Measurements from ENCODE around the gene DPP10.
A peak's percentile ranks its signal among the peaks of the same experiment; 100 is the strongest.
"Not testable (repeated sequence)": the region's sequence is repeated elsewhere in the genome, so short reads cannot be mapped to it uniquely, and the experiment has no call there.

DPP10 gene

DNA sequence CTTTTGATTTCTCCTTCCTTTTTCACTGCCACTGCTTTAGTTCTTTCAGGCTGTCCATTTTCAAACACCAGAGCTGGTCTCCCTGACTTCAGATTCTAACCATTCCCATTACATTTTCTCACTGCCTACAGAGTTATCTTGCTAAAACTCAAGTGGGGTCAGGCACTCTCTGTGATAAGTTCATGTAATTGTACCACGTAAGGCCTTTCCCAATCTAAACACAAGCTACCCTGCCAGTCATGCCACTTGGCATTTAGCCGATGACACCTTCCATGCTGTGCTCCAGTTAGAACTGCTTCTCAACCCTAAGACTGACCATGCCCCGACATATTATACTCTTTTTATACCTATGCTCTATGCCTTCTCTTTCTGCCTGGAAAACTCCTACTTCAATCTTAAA is 592.4 kb downstream of the DPP10 start:
- DNase-seq = no peak

DNA sequence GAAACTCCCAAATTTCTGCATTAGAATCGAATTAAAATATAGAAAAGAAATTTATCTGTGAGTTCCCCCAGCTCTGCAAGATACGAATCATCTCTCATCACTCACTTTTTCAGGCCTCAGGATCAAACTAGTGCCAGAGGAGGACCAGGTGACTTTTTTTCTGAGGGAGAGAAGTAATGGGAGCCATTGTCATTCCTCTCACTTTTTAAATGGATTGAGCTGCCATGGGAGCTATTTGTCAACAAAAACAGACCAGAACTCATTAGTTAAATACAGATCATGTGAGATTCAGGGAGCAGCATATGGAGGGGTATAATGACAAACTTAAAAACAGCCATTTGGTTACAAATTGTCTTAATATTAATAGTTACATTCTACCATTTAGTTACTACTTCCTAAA is 594.4 kb downstream of the DPP10 start:
- no peak for DNase-seq

DNA sequence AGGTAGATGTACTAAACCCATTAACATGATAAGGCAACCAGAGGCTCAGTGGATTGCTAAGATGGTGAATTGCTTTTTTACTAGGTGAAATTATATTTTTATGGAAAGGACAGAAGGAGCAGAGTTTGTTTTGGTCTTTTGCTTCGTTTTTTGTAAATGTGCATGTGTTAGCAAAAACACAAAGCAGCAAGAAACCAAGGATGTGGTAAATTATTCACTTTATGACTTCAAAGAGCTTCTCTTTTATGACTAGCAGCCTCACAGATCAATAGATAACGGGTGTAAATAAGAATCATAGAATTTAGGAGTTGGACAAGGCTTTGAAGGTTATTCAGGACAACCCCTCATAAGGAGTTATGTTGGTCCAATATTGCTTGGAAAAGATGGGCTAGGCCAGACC is 615.0 kb downstream of the DPP10 start:
- DNase-seq = no peak

DNA sequence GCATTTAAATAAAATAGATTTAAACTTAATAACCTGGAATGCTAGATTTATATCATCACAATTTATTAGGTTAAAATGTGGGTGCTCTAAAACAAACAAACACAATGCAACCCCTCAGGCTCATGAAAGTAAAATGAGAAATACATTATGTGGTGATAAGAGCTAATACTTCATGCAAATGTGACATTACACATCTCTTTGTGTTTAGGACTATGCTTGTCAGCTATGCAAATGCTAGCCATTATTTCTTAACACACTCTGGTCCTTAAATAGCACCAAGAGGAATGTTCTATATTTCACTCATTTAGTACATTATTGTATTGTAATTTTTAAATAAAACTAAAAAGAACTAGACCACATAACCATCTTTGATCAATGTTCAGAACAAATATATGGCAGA is 627.6 kb downstream of the DPP10 start:
- DNase-seq = no peak

DNA sequence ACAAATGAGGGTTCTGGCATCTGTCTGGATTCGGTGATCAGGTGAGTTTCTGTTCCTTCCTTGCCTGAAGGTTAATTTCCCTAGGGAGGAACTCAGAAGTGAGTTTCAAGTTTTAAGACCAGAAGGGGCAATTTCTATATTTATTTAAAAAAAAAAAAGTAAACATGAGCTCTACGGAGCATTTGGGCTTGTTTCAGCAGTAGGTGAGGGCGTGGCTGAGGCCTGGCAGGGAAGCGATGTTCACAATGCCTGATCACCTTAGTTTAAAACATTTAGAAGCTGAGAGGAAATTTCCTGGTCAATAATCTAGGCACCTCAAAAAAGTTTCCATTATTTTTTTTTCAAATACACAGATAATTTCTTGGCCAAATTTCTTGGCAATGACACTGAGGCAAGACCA is 629.1 kb downstream of the DPP10 start:
- no peak for DNase-seq

DNA sequence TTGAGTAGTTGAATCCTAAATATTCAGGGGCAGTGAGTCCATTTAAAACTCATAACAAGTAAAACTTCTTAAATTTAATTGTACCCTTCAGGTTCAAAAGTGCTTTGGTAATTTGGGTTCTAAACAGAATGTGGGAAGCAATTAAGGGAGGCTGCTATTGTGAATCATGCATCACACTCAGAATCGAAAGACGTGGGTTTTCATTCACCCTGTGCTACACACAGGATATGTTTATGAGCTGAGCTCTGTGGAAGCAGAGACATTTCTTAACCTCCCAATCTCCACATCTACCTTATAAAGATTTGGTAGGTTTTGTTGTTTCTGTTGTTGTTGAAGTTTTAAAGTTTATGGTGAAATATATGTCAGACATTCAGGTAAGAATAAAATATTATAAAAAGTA is 633.4 kb downstream of the DPP10 start:
- DNase-seq = no peak

DNA sequence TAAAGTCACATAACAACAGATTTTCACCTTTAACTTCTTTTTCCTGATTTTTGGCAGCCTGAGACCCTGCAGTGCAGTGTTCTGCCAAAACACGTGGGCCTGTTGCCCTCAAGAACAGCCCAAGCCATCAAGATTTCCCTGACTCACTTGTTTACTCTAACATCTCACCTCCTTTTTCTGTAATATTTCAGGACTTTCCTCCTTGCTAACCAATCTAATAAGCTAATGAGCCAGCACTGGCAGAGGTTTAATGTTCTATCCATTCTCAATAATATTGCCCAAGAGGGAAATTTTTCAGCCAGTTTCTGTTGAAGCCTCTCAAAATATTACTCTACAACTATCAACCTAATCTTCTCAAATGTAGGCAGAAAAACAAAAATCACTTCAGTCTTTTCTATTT is 635.2 kb downstream of the DPP10 start:
- DNase-seq = no peak

DNA sequence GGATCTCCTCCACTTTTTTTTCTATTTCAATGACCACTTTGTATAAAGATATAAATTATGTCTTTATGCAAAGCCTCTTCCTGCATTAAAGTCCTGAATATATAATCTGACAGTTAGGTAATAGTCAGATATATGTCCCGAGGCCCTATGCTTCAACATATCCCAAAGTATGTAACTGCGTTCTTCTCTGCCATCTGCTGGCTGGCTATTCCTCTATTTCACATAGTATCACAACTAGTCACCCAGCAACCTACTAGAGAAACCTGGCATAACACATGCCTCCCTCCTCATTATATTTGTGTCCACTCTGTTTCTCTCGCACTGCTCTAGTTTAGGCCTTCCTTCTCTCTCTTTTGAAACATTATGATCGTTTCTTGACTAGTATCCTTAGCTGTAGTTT is 640.8 kb downstream of the DPP10 start:
- peak; percentile 3 for DNase-seq

DNA sequence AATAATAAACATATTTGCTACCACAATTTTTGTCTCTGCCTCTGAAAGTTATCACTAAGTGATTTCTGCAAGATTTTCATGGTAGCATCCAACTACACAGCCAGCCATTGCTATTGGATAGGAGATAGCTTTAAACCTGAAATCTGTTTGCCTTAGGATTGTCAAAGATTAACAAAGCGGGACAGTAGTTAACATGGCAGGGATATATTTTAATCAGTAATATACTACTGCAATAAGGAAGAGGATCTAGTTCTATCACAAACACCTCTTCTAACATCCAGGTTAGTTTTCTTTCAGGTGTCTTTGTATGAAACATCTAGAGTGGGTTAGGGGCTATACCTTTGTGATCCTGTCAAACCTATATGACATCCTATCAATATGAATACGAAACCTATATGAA is 641.3 kb downstream of the DPP10 start:
- no peak for DNase-seq

DNA sequence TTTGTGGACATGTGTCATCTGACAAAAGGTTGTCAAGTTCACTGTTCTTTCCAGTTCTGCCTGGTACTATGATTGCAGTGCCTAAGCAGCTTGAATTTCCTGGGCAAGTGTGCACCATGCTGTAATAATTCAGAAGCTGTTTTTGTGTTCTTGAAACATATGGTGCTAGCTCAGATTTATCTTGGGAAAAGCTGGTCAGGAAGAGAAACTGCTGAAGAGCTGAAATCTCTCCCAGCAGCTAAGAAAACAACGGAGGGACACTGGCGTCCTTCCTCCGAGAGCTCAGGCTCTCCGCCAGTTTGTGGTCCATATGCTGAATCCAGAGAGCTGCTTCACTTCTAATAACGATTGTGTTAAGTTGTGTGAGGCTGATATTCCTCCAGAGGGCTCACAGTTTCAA is 642.0 kb downstream of the DPP10 start:
- DNase-seq = no peak

DNA sequence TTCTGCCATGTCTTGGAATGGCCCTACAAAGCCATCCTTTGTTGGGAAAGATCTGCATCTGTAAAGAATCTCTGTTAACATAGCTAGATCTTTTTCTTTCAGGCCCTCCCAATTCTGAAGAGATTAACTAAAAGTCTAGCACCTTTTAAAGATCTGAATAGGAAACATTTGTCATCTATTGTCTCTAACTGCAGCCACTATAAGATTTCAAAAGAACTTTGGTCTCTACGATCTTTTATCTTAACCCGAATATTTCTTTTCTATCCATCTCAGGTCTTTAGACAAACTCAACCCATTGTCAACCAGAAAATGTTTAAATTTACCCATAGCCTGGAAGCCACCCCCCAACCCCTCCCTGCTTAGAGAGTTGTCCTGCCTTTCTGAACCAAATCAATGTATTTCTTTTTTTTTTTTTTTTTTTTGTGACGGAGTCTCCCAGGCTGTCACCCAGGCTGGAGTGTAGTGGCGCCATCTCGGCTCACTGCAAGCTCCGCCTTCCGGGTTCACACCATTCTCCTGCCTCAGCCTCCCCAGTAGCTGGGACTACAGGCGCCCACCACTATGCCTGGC is 643.7 kb downstream of the DPP10 start:
- not testable (repeated sequence) for DNase-seq

DNA sequence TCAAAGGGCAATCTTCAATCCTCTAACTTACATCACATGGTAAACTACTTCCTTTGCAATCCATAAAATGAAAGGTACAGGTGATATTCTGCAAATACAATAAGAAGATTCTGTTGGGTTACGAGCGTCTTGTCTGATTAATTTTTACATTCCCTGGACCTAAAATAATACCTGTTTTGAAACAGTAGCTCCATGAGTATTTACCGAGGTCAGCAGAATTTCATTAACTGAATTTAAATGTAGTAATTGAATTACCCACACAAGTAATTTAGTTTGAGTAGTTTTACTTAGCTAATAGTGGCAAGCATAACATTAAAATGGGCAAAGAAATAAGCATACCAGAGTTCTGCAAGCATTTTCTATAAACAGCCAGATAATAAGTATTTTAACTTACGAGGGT is 652.0 kb downstream of the DPP10 start:
- DNase-seq = no peak

DNA sequence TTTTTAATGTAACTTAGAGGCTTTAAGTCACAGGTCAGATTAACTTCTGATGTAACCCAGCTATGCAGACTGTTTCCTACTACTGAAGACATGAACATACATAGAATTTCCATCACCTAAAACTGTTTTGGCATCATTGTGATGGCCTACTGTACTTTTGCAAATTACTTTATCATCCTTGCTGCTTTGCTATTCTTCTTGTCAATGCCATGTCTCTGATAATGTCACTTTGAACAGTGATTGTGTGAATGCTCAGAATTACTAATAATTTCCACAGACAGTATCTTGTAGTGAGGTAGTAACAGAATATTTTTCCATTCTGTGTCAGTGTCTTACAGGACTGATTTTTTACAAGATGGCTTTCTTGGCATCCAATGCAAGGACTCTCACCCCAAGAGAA is 663.5 kb downstream of the DPP10 start:
- no peak for DNase-seq

DNA sequence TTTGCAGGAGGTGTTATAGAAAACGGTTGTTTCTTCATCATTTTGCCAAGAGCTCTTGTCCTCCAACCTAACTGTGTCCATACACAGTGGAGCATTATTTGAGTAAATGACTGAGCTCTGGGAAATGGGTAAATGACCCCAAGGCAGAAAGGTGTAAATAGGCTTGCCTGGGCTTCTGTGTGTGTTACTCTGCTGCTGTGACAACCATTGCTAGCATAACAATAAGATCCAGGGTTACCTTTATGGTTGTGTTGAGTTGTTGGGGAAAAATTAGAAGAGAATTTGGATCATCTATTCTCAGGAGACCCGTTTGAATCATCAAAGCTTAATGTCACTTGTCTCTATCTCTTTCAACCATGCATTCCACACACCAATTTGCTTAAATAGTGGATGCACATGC is 672.7 kb downstream of the DPP10 start:
- DNase-seq = no peak

DNA sequence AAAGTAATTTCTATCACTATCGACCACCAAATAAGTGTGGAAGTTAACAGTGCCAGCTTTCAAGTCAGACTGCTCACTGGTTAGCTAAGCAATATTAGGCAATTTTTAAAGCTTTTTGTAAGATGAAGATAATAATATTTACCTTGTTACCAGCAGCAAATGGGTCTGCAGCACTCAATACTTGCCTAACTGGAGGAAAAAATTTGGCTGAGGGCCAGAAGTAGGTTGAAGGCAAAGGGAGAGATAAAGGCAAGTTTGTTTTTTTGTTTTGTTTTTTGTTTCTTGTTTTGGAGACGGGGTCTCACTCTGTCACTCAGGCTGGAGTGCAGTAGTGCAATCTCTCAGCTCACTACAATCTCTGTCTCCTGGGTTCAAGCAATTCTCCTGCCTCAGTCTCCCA is 675.9 kb downstream of the DPP10 start:
- DNase-seq = no peak

DNA sequence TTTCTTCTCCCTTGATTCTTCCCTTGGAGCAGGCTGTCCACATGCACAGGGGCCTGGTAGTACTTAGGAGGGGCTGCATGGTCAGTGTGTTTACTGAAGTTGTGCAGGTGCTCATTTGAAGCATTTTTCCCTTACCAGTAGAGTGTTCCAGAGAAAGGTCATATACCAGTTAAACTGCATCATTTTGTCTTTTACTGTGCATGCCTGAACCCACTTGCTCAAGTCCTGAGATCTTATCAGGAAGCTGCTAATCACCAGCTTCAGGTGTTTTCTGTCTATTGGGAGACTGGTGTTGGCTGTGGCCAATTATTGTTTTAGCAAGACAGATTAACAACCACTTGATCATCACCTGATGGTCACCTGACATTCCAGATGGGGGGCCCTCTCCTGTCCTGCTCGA is 676.6 kb downstream of the DPP10 start:
- no peak for DNase-seq

DNA sequence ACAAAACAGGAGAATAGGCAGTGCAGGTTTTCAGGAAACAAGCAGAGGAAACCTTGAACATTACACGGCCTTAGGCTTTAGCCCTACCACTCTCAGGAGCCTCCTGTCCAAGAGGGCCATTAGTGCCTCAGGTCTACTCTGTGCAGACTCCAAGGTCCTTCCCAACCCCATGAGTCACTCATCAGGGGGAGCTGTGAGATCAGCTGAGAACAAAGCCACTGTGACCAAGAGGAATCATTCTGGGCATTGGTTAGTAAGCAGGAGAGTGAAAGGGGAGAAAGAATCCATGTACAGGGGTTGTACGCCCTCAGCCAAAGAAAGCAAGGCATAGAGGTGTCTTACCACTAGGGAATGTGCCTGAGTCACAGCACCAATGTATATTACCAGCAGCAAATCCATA is 680.3 kb downstream of the DPP10 start:
- DNase-seq = no peak

DNA sequence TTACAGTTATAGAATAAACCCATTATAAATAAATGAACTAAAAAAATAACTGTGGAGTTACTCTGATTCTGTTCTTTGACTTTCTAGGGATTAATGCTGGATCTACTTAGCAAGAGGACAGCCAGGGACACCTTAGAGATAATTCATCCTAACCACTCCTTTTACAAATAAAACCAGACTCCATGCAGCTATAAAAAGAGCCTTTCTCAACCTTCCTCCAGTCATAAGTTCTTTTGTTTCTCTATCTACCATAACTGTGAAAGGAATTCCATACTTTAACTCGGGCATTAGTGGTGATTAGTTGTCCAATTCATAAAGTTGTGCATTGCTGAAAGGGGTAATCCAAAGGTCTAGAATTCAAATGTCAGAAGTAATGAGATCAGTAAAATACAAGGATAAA is 682.4 kb downstream of the DPP10 start:
- DNase-seq = no peak

DNA sequence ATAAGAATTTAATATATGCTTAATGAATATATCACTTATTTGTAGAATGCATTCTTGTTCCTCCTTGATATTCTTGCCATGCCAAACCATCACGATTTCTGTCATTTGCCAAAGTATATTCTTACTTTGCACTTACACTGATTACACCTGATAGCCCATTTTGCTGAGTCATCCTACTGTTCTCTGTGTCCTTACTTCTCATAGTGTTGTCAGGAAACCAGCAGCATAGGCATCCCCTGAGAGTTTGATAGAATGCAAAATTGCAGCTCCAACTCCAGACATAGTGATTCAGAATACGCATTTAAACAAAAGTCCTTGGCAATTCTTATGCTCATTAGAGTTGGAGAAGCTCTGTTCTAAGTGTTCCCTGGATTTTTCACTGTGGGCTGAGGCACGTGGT is 687.1 kb downstream of the DPP10 start:
- DNase-seq = no peak

DNA sequence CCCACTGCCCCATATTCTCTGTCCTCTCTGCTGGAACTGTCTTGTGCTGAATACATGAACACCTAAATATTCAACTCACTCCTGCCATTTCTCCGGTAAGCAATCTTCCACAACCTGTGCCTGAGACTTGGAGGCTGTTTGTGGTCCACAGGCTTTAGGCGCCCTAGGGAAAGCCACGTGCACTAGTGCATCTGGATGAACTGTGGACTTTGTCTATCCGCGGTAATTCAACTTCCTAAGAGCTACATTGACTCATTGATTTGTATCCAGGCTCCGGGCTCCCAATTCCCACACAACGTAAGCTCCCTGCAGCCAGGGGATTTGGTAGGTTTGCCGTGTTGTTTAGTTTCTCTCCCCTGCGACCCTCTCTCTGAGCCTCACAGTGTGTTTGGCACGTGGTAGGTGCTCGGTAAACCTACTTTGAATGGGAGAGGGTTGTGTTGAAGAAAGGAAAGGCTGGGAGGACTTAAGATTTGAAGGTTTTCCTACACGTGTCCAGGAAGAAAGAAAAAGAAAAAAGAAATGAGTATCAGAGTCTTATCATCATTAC is 718.2 kb downstream of the DPP10 start:
- DNase-seq = peak; percentile 43

DNA sequence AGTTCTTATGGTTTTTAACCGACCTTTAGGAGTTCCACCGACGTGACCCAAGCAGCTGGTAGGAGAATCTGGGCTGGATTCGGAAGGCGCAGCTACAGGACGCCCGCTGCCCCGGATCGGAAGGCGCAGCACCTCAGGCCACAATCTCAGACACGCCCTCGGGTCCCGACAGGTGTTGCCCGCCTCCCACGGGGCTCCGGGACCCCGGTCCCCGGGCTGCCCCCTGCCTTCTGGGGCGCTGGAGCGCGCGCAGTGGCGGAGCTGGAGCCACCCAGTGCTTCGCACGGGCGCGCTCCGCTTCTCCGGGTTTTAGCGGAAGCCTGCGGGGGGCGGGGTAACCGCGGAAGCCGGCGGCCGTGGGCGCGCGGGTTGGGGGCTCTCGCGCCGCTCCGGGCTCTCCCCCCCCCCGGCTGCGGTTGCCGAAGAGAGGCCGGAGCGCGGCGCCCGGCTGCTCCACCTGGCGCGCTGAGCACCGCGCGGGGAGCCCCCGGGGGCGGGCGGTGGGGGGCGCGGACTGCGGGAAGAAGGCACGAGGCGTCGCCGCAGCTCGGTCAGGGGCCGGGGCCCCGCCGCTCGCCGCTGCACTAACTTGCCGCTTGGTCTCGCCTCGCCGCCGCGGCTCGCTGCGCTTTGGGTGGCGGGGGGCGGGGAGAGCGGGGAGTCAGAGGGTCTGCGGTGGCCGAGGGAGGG is 718.8 kb downstream of the DPP10 start:
- peak; percentile 88 for DNase-seq

DNA sequence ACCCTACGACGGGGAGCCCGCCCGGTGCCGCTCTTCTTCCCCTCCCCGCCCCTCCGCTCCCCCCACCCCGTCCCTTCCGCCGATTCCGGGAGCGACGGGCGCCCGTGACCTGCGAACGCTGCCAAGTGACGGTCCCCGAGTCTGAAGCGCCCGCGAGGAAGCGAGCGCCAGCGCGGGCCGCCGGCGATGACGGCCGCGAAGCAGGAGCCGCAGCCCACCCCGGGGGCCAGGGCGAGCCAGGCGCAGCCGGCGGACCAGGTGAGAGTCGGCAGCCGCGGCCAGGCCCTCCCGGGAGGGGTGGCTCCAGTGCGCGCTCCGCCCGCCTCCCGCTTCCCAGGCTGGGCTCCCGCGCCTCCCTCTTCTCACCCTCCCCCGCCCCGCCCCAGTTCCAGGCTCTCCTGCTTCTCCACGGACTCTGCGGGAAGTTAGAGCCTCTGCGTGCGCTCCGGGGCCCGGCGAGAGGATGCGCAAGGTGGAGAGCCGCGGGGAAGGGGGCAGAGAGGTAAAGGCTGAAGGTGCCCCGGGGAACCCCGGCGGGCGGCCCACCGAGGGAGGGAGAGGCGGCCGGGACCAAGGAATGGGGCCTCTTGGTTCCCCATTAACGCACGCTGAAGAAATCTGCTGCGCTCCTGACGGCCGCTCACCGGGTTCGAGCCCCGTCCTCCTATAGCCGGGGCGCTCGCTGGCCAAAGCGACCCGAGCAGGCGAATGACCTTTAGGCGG is 719.5 kb downstream of the DPP10 start:
- peak; percentile 76 for DNase-seq

DNA sequence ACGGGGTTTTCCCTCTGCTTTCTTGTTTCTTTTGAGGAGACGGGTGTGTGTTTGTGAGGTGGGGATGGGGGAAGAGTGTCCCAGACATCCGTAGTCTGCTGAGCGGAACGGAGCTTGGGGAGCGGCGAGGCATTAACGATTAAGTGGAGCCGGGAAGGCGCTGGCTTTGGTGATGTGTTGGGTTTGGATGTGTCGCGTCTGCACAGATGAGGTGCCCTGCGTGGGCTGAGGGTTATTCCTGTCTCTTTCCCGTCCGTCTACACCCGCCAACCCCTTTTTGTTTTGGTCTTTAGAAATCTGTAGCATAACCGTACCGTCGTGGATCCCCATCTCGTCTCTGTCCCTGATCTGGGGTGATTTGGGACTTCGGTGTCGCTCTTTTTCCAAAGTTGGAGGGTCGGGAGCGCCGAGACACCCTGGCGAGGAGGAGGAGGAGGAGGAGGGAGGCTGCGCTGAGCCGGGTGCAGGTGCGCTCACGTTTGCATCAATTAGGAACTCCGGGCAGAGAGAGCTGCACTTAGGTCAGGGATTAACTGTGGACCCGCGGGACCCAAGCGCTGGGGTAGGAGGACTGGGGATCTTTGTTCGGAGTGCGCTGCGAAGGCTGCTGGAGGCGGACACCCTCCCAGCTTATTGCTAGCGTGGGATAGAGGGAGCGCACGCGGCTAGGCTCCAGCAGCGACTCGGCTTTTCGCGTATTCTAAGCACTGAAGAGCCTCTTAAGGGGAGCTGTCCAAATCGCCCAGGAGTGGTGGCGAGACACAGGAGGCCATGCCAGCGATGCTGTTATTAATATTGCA is 720.3 kb downstream of the DPP10 start:
- DNase-seq = peak; percentile 38

All from COR-L47 (cell line).